ENCODE data around the gene UCK2. TPM values are rescaled to one million over a fixed set of nuclear protein-coding genes. Genes with fewer than 3 reads are reported as not detected.

Gene UCK2
- total RNA-seq, 2 donors from 2014 or later: 37.0 to 61.6 TPM

GRCh38 chr1:165860065-165860464 lies 32.7 kb downstream of the UCK2 start:
- peaks cover 0 to 7% of the 10 kb centered on the region in 2 donors for H3K36me3 Mint-ChIP-seq
- no peaks in the 10 kb centered on the region for H3K9me3 Mint-ChIP-seq
- no peak for DNase-seq (ENCODE audit: low spot score in 2 of 2)
- ATAC-seq: no peak
- no peak overlapping the region for H3K27ac Mint-ChIP-seq

- DNase-seq (ENCODE audit: low spot score in 2 of 2): no peak
- Mint-ChIP-seq H3K36me3 (peaks cover 5 to 7% of the 10 kb centered on the region in 2 donors), H3K9me3 (no peaks in the 10 kb centered on the region), H3K27ac (no peak overlapping the region)
- no peak for ATAC-seq
Measured at GRCh38 chr1:165861911-165862310, 34.5 kb downstream of the UCK2 start.

- Mint-ChIP-seq H3K36me3 (peaks cover 5 to 7% of the 10 kb centered on the region in 2 donors), H3K9me3 (no peaks in the 10 kb centered on the region), H3K27ac (no peak overlapping the region)
- no peak for ATAC-seq
- DNase-seq (ENCODE audit: low spot score in 2 of 2): no peak
Measured at GRCh38 chr1:165862448-165862847, 35.0 kb downstream of the UCK2 start.

- H3K27ac Mint-ChIP-seq: no peak overlapping the region
- DNase-seq (ENCODE audit: low spot score in 2 of 2) (no peak), ATAC-seq (no peak)
- H3K9me3 Mint-ChIP-seq: no peaks in the 10 kb centered on the region
- peaks cover 5 to 7% of the 10 kb centered on the region in 2 donors for H3K36me3 Mint-ChIP-seq
Measured at GRCh38 chr1:165863346-165863745, 35.9 kb downstream of the UCK2 start.

- no peak for ATAC-seq
- Mint-ChIP-seq H3K9me3 (no peaks in the 10 kb centered on the region), H3K36me3 (peaks cover 0 to 5% of the 10 kb centered on the region in 2 donors), H3K27ac (no peak overlapping the region)
- no peak for DNase-seq (ENCODE audit: low spot score in 2 of 2)
Measured at GRCh38 chr1:165865633-165866340, 38.4 kb downstream of the UCK2 start.

GRCh38 chr1:165869343-165869742 lies 41.9 kb downstream of the UCK2 start:
- DNase-seq (ENCODE audit: low spot score in 2 of 2) (no peak), ATAC-seq (no peak)
- Mint-ChIP-seq H3K9me3 (no peaks in the 10 kb centered on the region), H3K27ac (no peak overlapping the region), H3K36me3 (peaks cover 5 to 12% of the 10 kb centered on the region in 2 donors)

- peaks cover 0 to 12% of the 10 kb centered on the region in 2 donors for H3K36me3 Mint-ChIP-seq
- H3K27ac Mint-ChIP-seq: peak overlapping the region; percentile 10 to 38
- ATAC-seq (peak; percentile 68 to 86), DNase-seq (ENCODE audit: low spot score in 2 of 2) (peak; percentile 39 to 72)
- no peaks in the 10 kb centered on the region for H3K9me3 Mint-ChIP-seq
Measured at GRCh38 chr1:165871311-165872067, 44.1 kb downstream of the UCK2 start.

GRCh38 chr1:165873481-165873880 lies 46.1 kb downstream of the UCK2 start:
- no peak for ATAC-seq
- peaks cover 10 to 30% of the 10 kb centered on the region in 2 donors for H3K36me3 Mint-ChIP-seq
- DNase-seq (ENCODE audit: low spot score in 2 of 2): no peak
- H3K27ac Mint-ChIP-seq: no peak overlapping the region
- H3K9me3 Mint-ChIP-seq: no peaks in the 10 kb centered on the region

- Mint-ChIP-seq H3K27ac (no peak overlapping the region), H3K36me3 (peaks cover 15 to 30% of the 10 kb centered on the region in 2 donors), H3K9me3 (no peaks in the 10 kb centered on the region)
- no peak for DNase-seq (ENCODE audit: low spot score in 2 of 2)
- no peak for ATAC-seq
Measured at GRCh38 chr1:165874643-165875042, 47.2 kb downstream of the UCK2 start.

- DNase-seq (ENCODE audit: low spot score in 2 of 2) (no peak), ATAC-seq (peak; percentile 65)
- Mint-ChIP-seq H3K9me3 (no peaks in the 10 kb centered on the region), H3K36me3 (peaks cover 15 to 30% of the 10 kb centered on the region in 2 donors), H3K27ac (peak overlapping the region in 1 of 2 donors; percentile 80)
Measured at GRCh38 chr1:165875171-165875570, 47.8 kb downstream of the UCK2 start.

GRCh38 chr1:165875604-165876003 lies 48.2 kb downstream of the UCK2 start:
- ATAC-seq (no peak), DNase-seq (ENCODE audit: low spot score in 2 of 2) (no peak)
- peak overlapping the region in 1 of 2 donors; percentile 80 for H3K27ac Mint-ChIP-seq
- H3K9me3 Mint-ChIP-seq: no peaks in the 10 kb centered on the region
- H3K36me3 Mint-ChIP-seq: peaks cover 15 to 30% of the 10 kb centered on the region in 2 donors

- Mint-ChIP-seq H3K36me3 (peaks cover 15 to 30% of the 10 kb centered on the region in 2 donors), H3K27ac (no peak overlapping the region), H3K9me3 (no peaks in the 10 kb centered on the region)
- ATAC-seq (peak in 1 of 2 donors; percentile 17), DNase-seq (ENCODE audit: low spot score in 2 of 2) (no peak)
Measured at GRCh38 chr1:165876121-165876520, 48.7 kb downstream of the UCK2 start.

GRCh38 chr1:165877411-165877810 lies 50.0 kb downstream of the UCK2 start:
- no peak for DNase-seq (ENCODE audit: low spot score in 2 of 2)
- Mint-ChIP-seq H3K36me3 (peaks cover 15 to 24% of the 10 kb centered on the region in 2 donors), H3K27ac (no peak overlapping the region), H3K9me3 (no peaks in the 10 kb centered on the region)
- no peak for ATAC-seq

- Mint-ChIP-seq H3K9me3 (no peaks in the 10 kb centered on the region), H3K27ac (peak overlapping the region in 1 of 2 donors; percentile 67), H3K36me3 (peaks cover 15 to 18% of the 10 kb centered on the region in 2 donors)
- ATAC-seq: peak; percentile 87 to 88
- no peak for DNase-seq (ENCODE audit: low spot score in 2 of 2)
Measured at GRCh38 chr1:165877940-165878556, 50.6 kb downstream of the UCK2 start.

- ATAC-seq (no peak), DNase-seq (ENCODE audit: low spot score in 2 of 2) (no peak)
- peaks cover 15 to 18% of the 10 kb centered on the region in 2 donors for H3K36me3 Mint-ChIP-seq
- no peak overlapping the region for H3K27ac Mint-ChIP-seq
- no peaks in the 10 kb centered on the region for H3K9me3 Mint-ChIP-seq
Measured at GRCh38 chr1:165879946-165880345, 52.5 kb downstream of the UCK2 start.

GRCh38 chr1:165880993-165881392 lies 53.6 kb downstream of the UCK2 start:
- DNase-seq (ENCODE audit: low spot score in 2 of 2): no peak
- no peak overlapping the region for H3K27ac Mint-ChIP-seq
- ATAC-seq: no peak
- H3K9me3 Mint-ChIP-seq: no peaks in the 10 kb centered on the region
- H3K36me3 Mint-ChIP-seq: peaks cover 15 to 18% of the 10 kb centered on the region in 2 donors

GRCh38 chr1:165882168-165882837 lies 54.9 kb downstream of the UCK2 start:
- no peaks in the 10 kb centered on the region for H3K9me3 Mint-ChIP-seq
- peaks cover 14 to 17% of the 10 kb centered on the region in 2 donors for H3K36me3 Mint-ChIP-seq
- peak overlapping the region; percentile 46 to 50 for H3K27ac Mint-ChIP-seq
- no peak for DNase-seq (ENCODE audit: low spot score in 2 of 2)
- no peak for ATAC-seq
